Activated T-cell treated with anti-CD3 and anti-CD28 coated beads, Interleukin-2, amount 50 U/mL, for 48 hours (primary cell): ENCODE results near the gene HERC4.
"Not testable (repeated sequence)": the region's sequence is repeated elsewhere in the genome, so short reads cannot be mapped to it uniquely, and the experiment has no call there.

Experiments
- DNase-seq, 2 experiments: peaks; one replicate each; pipeline ENCODE4 v3.0.0-alpha.2; 2020

The HERC4 gene

DNA sequence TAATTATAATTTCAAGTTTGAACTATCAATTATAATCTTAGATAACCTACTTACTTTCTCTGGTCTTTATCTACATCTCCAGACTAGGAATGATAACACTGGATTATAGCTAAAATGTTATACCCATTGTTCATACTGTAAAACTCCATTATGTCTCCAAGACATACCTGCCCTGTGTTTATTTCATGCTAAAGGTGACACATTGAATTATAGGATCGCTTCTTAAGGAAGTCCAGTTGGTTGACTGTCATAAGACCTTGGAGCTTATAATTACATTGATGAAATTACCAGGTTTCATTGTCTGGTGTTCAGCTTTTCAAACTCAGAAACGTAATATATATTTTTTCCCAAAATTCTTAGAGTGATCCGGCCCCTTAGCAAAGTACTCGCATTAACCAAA is 15.5 kb upstream of the HERC4 start:
- DNase-seq: no peak

DNA sequence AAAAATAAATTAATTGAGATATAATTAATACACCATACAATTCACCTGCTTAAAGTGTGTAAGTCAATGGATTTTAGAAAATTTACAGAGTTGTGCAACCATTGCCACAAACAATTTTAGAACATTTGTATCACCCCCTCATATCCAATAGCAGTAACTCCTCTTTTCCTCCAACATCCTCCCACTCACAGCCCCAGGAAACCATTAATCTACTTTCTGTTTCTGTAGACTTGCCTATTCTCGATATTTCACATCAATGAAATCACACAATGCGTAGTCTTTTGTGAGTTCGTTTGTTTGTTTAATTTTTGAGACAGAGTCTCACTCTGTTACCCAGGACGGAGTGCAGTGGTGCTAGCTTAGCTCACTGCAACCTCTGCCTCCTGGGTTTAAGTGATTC is 13.7 kb upstream of the HERC4 start:
- no peak for DNase-seq

DNA sequence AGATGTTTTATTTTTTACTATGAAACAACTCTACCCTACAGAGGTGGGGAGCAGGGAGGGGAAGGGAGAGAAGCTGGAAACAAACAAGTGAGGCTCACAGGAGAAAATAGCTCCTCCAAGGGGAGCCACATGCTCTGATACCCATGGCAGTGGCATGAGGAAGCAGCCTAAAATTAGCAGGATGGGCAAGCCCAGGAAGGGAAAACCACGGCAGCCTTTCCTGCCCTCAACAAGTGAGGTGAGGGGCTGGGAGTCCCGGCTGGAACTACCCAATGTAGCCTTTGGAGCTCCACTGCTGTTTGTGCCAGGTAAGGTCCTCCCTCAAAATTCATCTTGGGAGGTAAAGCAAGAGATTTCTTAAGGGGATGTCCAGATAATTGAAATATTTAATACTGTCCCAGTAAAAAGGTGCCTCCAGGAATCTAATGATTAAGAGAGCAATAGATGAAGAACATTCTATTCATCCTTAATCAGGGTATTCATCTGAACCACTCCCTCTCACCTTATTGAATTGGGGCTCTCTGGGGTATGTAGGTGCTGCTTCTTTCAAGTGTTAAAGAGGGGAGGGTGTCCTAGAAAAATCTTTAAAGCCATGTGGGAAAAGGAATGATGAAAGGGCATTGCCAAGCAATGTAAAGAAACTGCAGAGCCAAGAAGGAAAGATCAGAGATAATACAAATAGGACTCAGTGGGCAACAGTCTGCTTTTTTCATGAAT is 12.8 kb upstream of the HERC4 start:
- DNase-seq: no peak

DNA sequence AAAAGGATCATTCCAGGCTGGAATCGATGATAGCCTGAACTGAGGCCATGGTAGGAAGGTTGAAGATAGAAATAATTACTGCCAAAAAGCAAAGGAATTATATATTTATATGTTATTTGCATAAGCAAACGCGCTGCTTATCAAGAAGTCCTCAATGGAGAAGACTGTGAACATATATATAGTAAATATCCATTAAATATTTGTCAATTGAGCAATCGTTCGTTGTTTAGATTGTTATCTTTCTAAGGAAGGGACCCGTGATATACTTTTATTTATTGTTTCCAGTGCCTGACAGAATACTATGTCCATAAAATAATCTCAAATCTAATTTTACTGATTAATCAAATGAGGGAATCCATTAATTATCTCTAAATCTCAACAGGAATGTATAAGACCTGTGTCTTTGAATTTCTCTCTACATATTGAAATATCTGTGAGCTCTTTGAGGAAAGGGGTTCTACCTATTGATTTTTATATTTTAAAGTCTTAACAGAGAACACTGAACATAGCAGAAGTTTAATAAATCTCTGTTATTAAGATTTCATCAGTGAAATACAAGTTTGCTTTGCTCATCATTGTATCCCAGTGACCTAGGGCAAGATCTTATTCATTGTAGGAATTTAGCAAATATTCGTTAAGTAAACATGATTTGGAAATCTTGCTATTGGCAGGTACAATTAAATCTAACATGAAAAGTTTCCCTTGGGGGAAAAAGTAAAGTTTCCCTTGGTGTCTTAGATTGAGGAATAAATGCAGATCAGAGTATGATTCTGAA is 12.0 kb upstream of the HERC4 start:
- no peak for DNase-seq

DNA sequence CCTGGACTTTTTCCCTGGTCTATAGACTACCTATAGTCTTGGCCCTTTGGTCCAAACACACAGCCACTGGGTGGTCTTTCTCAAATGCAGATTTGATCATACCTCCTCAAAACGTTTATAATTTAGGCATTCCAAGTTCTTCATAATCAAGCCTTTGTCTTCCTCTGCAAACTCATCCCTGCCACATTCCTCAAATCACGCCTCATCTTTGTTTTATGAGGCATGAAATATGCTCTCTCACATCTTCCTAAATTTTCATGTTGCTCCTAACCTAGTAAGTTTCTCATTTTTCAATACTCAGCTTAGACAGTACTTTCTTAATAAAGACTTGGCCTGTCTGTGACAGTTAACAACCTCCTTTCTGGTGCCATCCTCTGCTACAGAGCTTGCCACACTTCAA is 10.9 kb upstream of the HERC4 start:
- DNase-seq: no peak

DNA sequence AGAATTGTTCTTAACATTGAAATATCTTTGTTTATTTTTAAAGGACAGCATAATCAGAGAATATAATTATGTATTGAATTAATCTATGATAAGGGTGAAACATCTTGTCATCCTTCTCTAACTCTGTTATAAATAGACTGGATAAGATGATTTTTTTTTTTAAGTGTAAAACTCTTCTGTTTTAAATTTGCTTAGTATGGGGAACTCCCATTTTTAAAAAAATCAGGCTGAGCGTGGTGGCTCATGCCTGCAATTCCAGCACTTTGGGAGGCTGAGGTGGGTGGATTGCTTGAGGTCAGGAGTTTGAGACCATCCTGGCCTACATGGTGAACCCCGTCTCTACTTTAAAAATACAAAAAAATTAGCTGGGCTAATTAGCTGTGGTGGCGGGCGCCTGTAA is 9.4 kb upstream of the HERC4 start:
- no peak for DNase-seq

DNA sequence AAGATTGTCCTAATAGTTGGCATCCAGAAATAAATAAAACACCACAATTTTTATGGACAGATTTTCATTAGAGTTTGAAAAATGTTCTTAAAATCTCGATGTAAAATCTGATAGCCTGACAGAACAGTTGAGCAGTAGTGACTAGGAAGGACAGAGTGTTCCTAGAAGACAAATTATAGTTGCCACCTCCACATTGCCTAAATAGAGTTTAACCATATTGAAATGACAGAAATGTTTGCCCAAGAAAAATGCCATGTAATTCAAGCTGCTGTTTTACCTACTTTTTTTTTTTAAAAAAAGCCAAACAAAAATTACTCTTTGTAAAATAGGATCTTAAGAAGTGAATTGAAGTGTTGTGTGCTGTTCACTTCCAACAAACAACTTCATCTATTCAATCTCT is 8.9 kb upstream of the HERC4 start:
- no peak for DNase-seq

DNA sequence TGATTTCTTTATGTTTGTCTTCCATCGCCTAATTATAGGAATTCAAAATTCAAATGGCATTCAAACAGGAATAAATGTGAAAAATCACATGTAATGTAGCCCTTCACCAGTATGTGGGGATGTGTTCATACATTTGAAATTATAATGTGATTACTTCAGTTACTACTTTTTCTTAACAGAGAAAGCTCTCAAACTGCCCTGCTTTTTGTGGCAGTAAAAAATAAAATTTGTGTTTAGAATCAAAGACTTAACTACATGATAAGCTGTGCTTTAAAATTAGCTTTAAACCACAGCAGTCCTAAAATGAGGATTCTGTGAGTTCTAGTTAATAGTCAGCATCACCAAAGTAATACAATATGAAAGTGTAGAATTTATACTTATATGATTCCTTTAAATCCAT is 7.8 kb upstream of the HERC4 start:
- no peak for DNase-seq

DNA sequence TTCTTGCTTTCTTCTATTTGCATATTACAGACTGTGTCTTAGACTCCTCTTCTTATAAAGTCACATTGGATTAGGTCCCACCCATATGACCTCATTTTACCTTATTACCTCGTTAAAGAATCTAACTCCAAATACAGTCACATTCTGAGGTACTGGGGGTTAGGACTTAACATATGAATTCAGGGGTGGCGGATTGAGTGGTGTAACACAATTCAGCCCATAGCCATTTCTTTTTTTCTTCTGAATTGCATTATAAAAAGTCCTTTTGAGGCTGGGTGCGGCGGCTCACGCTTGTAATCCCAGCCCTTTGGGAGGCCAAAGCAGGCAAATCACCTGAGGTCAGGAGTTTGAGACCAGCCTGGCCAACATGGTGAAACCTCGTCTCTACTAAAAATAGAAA is 6.8 kb upstream of the HERC4 start:
- no peak for DNase-seq

DNA sequence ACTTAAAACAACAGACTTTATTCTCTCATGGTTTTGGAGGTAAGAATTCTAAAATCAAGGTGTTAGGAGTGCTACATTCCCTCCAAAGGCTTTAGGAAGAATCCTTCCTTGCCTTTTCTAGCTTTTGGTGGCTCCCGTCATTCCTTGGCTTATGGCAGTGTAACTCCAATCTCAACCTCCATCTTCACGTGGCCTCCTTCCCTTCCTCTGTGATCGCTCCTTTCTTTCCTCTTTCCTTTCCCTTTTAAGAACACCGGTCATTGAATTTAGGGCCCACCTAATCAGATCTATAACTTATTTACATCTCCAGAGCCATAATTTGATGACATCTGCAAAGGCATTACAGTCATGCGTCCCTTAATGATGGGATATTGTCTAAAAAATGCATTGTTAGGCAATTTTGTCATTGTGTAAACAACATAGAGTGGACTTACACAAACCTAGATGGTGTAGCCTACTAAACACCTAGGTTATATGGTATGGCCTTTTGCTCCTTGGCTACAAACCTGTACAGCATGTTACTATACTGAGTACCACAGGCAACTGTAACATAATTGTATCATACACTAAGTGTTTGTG is 5.9 kb upstream of the HERC4 start:
- DNase-seq: no peak

DNA sequence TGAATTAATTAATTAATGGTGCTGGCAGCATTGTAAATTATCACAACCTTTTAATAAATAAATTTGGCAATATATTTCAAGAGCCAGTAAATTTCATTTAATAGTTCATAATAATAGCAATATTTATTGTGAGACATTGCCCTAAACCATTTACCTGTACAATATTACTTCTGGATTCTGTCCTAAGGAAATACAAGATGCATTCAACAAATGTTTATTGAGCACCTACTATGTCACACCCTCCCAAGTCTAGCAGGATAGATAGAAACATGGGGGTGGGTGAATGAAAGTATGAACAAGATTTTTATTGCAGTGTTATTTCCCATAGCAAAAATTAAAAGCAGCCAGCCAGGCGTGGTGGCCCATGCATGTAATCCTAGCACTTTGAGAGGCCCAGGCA is 4.4 kb upstream of the HERC4 start:
- DNase-seq: no peak

DNA sequence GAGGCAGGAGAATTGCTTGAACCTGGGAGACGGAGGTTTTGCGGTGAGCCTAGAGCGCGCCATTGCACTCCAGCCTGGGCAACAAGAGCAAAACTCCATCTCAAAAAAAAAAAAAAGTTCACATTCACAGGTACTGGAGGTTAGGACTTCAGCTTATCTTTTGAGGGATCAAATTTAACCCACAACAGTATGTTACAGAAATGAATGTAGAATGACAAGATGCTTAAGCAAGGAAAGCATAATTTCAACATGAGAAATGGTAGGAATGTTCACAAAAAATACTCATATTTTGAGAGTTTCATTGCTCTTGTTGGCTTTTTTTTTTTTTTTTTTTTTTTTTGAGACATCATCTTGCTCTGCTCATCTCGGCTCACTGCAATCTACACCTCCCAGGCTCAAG is 1.9 kb upstream of the HERC4 start:
- DNase-seq: no peak

DNA sequence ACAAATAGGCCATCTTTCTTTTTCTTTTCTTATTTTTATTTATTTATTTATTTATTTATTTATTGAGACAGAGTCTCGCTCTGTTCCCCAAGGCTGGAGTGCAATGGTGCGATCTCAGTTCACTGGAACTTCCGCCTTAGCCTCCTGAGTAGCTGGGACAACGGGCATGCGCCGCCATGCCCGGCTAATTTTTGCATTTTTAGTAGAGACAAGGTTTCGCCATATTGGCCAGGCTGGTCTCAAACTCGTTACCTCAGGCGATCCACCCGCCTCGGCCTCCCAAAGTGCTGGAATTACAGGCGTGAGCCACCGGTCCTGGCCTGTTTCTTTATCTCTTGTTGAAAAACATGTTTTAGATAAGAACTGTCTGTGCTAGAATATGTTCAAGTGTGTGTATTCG is 998 bp upstream of the HERC4 start:
- DNase-seq: not testable (repeated sequence)

DNA sequence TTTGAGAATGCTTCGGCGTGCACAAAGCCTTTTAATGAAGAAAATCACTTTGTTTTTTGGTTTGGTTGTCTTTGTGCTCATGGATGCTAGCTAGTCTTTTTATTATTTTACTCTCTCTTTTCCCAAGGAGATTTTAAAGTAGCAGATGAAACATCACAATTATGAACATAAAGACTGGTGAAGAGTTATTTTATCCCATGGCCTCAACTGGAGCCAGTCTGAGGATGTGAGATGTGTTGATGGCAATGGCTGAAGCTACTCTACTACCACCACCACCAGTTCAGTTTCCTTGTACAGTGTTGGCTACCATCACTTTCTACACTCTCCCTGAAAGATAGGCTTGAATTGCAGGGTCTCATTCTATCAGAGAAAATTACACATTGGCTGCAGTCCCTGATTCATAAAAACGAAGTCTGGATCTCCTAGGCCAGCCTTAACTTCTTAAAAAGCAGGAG is 494 bp upstream of the HERC4 start:
- DNase-seq: no peak

DNA sequence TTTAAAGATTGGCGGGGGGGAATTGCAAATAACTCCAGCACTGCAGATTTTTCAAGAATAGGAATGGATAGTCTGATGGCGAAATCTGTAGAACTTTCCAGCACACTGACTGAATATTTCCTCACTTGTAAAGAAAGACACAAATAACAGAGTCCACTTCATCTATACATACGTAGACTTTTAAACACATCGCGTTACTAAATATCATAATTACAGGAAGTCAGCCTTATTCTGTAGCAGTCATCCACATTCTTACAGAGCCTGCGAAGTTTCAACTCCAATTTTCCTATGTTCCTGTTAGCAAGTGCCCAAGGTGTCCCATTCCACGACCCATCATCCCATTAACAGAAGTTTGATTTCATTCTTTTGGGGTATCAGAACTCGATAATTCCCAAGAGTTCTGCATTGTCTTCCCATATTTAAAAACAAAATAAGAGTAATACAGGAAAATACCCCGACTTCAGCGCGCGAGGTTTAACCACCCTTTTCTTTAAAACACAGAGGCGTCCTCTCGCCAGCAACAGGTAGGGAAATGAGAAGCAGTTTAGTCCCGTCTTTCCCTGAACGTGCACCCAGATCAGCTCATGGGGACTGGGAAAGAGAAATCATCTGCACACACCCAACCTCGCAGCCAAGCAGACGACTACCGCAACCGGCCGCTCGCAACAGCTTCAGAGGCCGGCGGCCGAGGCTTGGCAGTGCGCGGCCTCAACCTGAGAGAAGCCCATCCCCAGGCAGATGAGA is 880 bp downstream of the HERC4 start:
- DNase-seq: no peak

DNA sequence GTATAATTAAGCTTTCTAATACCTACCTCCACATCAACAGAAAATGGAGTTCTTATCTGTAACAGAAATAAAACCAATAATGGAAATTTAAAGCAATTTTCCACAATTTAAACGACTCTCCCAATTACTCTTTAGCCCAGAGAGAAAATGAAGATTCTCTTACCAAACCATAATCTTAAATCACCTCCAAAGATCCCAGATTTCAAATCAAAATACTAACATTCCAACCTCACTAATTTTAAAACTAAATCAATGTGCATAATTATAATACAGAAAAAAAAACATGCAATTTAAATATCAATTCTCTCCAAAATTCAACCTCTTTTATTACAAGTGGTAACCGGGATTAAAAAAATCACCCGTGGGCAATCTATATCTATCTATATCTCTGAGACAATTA is 1.5 kb downstream of the HERC4 start:
- no peak for DNase-seq

DNA sequence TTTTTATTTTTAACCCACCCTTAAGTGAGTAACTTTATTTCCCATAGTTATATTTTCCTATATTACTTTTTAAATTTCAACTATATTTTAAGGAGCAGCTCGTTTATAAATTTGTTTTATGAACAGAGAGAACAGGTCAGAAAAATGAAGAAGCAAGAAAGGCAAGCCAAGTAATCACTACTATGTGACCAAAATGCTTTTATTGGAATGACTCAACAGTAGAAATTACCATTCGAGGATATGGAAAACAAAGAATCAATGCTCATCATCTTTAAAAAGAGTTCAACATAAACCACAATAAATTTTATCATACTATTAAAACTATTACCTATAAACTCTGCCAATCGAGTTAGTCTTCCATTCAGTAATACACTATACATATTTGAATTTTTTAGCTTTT is 7.6 kb downstream of the HERC4 start:
- DNase-seq: no peak

DNA sequence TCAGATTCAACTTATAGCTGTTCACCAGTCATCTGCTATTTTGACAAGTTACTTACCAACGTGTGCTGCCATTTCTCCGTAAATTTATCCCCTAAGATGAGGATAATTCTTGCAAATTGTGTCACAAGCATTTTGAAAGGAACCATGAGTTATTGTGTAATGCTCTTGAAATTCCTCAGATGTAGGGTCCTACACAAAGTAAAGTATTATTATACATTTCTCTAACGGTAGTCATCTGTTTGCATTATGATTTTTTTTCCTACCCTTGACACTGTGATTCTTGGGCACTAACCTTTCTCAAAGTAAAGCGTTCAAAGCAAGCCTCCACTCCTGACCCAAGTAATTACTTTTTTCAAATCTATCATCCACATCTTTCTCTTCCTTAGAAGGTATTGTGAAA is 8.1 kb downstream of the HERC4 start:
- no peak for DNase-seq

DNA sequence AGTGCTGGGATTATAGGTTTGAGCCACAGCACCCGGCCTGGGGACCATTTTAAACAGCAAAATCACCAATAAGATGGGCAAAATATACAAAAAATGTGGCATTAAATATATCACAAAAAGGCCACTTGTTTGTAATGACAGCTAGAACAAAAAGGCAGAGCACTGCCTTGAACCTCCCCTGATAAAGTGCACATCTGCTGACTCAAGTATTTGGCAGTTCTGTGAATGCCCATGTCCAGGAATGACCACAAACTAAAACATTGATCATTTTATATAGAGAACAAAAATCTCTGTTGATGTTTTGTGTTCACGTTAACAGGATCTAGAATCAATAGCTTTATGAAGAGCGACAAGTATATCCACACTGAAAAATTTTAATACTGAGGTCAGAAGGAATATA is 21.5 kb downstream of the HERC4 start:
- DNase-seq: no peak

DNA sequence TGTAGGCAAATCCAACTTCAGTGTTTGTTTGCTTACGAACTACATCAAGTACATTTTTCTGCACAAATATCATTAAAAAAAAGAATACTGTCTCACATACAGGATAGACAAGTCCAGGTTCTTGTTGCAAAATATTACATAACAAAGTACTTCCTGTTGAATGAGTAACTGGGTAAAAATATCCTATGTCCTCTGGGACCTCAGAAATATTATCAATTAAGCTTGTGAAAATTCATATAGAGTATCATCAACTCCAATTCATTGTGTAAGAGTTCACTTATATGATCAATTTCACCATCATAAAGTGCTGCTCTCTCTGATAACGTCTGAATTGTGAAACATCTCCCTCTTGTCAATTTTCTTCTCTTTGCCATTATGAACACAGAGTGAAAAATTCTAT is 22.6 kb downstream of the HERC4 start:
- no peak for DNase-seq

DNA sequence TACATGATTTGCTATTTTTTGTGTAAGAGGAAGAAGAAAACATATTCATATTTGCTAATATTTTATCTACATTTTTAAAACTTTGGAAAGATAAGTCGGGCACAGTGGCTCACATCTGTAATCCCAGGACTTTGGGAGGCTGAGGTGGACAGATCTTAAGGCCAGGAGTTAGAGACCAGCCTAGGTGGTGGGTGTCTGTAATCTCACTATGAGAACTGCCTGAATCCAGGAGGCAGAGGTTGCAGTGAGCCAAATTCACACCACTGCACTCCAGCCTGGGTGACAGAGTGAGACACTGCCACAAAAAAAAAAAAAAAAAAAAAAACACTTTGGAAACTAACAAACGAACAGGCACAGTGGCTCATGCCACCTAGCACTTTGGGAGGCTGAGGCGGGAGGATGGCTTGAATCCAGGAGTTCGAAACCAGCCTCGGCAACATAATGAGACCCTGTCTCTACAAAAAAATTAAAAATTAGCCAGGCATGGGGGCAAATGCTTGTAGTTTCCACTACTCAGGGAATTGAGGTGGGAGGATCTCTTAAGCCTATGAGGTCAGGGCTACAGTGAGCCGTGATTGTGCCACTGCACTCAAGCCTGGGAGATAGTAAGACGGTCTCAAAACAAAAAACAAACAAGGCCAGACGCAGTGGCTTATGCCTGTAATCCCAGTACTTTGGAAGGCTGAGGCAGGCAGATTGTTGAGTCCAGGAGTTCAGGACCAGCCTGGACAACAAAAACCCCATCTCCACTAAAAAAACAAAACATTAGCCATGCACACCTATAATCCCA is 25.6 kb downstream of the HERC4 start:
- no peak for DNase-seq

DNA sequence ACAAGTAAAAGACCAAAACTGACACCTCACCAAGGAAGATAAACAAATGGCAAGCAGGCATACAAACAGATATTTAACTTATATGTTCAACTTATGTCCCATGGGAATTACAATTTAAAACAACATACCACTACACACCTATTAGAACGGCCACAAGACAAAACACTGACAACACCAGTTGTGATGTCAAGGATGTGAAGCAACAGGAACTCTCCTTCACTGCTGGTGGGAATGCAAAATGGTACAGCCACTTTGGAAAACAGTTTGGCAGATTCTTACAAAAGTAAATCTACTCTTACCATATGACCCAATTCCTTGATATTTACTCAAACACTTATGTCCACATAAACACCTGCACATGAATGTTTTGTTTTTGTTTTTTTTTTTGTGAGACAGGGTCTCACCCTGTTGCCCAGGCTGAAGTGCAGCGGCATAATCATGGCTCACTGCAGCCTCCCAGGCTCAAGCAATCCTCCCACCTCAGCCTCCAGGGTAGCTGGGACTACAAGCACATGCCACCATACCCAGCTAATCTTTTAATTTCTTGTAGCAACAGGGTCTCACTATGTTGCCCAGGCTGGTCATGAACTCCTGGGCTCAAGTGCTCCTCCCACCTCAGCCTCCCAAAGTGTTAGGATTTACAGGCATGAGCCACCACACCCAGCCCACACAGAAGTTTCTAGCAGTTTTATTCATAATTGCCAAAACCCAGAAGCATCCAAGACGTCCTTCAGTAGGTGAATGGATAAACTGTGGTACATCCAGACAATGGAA is 27.3 kb downstream of the HERC4 start:
- no peak for DNase-seq
